Measurements from ENCODE around the gene TSR1. TPM values are rescaled to one million over a fixed set of nuclear protein-coding genes. Genes with fewer than 3 reads are reported as not detected.
A peak's percentile ranks its signal among the peaks of the same experiment; 100 is the strongest.

Gene TSR1
- 50.8 and 66.1 TPM in 2 replicates for total RNA-seq (2014; rRNA removed; shearing (Covaris generic))

DNA sequence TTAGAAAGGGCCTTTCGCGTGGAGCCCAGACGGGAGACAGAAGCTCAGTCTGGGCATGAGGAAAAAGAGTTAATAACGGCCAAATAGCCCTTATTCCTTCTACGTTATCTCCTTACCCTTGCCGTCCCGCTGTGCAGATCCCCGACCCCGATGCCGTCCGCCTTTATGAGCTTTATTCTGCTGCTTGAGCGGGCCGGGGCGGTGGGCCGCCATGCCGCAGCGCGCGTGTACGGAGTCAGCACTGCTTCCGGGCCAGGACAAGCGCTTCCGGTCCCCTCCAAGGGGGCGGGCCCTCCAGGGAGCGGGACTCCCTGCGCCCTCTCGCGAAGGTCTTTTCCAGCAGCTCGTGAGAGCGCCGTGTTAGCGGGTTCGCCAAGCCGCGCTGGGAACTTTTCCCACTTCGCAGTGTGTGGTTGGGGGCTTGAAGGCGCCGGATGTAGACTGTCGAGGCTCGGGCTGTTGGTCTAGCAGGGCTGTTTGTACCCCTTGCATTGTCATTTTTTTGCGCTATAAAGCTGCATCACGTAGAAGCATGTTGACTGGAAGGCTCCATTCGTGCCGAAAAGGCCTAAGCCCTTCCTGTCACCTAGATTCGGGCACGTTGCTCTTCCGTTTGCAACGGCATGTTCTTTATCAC, at the start of gene TSR1:
Gene TSR1 (minus strand): TSS at position 243 of the 637 bp plus-strand sequence. CDS start 30 bp downstream, at position 213.
- peak; percentile 89 for DNase-seq (ENCODE audit: low read depth)

DNA sequence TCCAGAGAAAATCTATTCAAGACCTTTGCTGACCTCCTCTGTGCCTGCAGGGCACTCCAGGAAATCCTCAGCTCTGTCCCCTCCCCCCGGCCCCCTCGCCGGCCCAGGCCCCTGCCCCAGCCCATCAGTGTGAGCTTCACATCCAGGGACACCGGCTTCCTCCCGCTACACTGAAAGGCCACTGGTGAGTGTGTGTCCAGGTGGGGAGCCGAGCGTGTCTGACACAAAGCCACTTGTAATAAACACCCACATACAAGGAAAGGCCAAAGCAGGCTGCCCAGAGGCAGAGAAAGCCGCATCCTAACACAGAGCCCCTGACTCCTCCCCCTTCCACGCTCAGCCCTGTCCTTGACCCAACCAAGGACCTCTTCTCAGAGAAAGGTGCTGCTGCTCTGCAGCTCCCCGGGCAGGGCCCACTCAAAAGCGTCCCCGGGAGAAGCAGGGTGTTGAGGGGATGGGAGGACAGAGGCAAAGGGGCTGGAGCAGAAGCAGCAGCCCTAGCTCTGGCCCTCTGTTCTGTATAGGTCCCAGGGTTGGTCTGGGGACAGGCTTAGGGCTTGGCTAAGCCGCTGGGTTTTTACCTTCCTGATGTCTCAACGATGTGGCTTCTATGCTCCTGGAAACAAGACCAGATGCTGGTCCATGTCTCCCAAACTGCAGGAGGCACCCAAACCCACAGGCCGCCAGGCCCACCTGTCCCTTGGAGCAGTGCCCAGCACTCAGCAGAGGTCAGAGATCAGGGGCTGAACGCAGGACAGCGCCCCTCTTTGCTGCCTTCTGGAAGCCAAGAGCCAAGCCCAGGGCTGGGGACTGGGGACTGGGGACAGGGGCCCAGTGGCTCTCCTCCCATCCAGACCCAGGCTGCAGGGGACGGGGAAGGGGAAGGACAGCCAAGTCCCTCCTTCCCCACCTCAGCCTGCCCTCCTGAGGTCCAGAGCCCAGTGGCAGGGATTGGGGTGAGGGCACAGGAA, 49.3 kb upstream of the TSR1 start:
- DNase-seq (ENCODE audit: low read depth): no peak

DNA sequence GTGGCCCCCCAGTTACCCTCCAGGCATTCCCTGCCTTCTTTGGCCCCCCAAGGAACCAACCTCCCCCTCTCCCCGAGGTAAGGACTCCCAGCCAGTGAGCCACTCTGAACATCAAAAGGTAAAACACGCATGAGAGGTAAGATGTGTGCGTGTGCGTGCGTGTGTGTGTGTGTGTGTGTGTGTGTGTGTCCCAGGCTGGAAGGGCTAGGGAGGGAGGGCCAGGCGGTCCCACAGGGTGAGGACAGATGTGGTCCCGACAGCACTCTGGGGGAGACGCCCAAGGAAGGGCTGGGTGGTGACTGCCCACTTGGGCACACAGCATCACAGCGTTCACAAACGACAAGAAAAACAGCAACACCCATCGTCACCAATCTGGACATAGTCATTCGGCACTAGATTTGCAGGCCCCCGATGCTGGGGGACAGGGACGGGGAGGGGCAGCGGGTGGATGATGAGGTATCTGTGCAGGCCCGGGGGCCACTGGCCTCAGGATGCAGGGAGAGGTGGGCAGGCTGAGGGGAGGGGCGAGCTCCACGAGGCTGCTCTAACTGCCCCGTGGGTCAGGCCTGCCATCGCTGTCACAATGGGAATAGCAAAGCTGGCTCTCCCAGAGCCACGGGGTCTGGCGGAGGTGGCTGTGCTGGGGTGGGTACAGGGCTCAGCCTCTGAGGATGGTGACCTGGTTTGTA, 48.3 kb upstream of the TSR1 start:
- DNase-seq (ENCODE audit: low read depth): no peak

DNA sequence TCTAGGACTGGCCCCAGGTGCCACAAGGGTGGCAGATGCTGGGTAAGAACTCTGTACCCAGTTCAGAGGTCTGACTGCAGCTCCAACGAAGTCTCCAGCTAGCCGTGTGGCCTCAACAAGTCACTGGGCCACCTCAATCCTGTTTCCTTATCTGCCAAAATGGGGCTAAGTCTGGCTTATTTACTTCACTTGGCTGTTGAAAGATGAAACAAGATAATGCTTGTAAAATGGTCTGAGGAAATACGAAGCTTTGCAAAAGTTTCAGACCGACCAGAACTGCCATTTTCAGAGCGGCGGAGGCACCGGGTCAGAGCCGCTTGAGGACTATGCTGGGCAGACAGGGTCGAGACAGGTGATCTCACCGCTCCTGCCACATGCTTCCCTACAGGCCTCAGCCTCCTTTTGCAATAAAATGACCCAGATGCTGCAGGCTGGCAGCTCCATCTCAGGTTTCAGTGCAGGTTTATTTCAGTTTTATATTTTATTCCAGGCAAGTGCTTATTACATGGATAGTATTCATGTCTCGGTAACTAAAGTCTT, 47.4 kb upstream of the TSR1 start:
- no peak for DNase-seq (ENCODE audit: low read depth)

DNA sequence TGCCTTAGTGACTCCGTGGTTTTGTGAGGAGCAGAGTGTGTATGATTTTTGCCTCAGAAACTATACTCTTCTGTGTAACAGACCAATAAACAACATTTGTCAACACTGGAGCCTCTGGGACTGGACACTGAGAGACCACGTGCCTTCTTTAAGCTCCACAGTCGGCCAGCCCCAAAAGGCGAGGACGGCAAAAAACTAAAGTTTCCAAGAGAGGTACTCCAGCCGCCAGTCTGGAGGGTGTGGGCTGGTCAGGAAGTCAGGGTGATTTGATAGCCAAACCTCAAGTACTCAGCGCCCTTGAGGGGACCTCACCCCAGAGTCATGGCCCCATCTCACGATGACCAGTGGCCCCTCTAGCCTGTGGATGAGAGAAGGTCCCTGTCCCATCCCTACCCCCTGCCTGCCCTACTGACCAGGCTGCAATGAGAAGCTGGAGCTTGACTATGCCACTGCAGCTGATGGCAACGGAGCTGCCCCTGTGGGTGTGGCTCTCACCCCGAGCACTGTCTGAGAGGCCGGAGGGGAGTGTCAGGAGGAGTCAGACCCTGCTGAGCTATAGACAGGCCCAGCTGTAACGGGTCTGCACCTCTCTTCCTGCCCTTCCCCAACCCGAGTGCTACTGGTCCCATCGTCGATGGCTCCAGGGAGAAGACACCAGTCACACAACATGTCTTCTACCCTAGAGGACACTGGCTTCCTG, 44.8 kb upstream of the TSR1 start:
- no peak for DNase-seq (ENCODE audit: low read depth)

DNA sequence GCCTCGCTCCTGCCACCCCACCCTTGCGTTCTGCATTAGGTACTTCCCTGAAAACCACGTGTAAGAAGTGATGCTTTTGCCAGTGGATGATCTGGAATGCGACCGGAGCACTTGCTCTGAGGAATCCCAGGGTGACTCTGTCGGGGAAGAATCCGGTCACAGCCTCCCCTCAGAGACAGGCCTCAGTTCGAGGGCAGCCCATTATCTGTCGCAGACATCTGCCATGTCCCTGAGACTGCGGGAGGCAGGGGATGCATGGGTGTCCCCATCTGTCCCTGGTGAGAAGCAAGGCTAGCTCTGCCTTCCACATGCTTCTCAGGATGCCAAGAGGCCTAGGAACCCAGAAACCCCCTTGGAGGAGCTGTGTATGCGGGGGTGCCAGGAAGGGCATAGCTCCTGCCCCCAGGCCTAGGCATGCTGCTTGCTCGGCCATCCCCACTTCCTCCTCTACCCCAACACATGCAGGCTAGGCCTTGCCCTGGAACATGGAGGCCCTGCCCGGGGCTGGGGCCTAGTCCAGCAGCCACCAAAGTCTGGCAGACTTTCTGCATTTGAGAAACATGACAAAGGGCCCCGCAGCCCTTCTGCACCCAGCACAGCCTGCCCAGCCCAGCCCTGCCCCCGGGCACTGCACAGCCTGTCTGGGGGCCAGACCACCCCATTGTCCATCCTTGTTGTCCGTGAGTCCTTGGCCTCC, 44.1 kb upstream of the TSR1 start:
- DNase-seq (ENCODE audit: low read depth): no peak

DNA sequence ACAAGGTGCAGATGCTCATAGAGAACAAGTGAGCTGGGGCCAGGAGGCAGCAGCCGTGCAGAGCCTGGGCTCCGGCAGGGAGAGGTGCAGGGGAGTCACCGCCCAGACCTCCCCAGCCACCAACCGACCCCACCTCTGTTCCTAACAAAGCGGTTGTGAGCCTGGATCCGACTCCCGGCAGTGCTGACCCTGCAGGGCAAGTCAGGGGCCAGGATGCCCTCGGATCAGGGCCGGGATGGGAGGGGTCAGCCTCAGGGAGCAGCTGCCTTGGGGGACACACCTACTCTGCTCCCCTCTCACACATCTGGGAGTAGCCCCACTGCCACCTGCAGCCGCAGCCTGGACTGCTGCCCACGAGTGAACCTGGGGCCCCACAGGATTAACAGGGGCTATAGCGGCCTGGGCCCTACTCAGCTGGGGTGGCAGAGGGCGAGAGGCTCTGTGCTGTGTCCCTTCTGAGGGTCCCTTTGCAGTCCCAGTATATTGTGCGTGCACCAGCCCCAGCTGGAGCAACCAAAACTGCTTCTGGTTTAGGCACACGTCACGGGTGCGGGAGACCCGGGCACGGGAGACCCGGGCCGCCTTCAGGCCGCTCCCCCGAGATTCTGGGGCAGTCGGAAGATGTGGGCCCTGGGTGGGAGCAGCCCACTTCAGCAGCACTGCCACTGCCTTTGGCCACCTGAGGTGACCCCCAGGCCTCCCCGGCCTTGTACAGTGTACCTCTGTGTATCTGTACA, 43.4 kb upstream of the TSR1 start:
- DNase-seq (ENCODE audit: low read depth): no peak

DNA sequence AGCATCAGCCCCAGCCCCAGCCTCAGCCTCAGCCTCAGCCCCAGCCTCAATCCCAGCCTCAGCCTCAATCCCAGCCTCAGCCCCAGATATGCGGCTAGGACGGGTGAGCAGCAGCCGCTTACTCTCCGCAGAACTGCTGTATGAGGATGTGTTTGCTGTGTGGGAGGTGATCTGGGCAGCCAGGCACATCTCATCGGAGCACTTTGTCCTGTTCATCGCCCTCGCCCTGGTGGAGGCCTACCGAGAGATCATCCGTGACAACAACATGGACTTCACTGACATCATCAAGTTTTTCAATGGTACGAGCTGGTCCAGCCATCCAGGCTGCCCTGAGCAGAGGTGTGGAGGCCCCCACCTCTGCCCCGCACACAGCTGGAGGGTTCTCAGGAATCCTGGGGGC, 42.6 kb upstream of the TSR1 start:
- no peak for DNase-seq (ENCODE audit: low read depth)

DNA sequence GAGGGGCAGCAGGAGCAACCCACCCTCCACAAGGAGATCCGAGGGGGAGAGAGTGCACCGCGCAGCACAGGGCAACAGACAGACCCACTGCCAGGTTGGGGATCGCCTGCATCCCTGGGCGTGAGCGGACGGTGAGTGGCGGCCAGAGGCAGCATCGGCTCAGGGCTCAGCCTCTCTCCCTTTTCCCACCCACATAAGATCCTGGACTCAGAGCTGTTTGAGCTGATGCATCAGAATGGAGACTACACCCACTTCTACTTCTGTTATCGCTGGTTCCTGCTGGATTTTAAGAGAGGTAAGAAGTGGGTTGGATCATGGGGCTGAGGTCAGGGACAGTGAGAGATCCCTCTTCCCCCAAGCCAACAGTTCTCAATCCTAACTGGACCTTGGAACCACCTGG, 41.4 kb upstream of the TSR1 start:
- DNase-seq (ENCODE audit: low read depth): no peak

DNA sequence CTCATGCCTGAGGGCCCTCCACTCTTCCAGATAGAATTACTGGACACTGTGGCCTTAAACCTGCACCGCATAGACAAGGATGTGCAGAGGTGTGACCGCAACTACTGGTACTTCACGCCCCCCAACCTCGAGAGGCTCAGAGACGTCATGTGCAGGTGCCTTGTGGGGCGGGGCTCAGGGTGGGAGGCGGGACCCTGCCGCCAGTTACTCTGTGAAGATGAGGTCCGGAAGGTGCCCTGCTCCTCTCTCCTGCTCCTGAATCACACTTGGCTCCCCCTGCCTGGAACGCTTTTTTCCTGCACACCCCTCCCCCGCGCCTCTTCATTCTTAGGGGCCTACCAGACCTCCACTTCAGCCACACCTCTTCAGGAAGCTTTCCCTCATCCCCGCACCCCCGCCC, 39.9 kb upstream of the TSR1 start:
- DNase-seq (ENCODE audit: low read depth): no peak

DNA sequence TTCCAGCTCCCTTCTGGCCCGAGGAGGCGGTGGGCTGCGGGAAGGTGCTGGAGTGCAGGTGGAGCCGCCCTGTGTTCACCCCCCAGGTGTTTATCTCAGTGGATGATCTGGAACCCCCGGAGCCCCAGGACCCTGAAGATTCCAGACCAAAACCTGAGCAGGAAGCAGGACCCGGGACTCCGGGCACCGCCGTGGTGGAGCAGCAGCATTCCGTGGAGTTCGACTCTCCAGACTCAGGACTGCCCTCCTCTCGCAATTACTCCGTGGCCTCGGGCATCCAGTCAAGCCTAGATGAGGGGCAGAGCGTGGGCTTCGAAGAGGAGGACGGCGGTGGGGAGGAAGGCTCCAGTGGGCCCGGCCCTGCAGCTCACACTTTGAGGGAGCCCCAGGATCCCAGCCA, 39.1 kb upstream of the TSR1 start:
- no peak for DNase-seq (ENCODE audit: low read depth)

DNA sequence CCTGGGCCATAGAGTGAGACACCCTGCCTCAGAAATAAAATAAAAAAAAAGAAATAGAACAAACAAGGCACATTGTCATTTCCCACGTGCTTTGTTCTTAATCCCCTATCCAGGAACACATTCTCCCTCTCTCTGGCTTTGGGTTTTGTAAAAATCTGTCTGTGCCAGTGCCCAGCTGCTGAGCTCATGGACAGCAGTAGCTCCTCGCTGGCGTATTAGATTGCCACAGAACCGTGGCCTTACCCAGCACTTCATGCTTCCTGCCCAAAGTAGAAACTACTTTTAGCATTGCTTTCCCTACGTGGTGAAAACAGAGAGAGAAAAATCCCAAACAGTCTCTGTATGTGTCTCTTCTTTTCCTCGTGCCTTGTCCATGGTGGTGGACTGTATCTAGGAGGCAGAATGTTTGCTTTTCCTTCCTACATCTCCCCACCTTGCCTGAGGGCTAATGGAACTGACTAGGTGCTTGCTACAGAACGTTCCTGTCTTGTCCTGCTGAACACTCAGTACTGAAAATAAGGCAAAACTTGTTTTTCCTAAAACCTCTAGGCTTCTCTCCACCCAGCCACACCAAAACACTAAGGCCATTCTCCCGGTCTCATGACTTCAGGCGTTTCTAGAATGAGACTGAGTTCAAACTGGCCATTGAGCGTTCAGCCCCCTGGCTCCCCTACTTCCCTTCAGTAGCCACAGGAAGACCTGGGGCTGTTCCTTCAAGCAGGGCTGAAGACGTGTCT, 38.5 kb upstream of the TSR1 start:
- DNase-seq (ENCODE audit: low read depth): no peak

DNA sequence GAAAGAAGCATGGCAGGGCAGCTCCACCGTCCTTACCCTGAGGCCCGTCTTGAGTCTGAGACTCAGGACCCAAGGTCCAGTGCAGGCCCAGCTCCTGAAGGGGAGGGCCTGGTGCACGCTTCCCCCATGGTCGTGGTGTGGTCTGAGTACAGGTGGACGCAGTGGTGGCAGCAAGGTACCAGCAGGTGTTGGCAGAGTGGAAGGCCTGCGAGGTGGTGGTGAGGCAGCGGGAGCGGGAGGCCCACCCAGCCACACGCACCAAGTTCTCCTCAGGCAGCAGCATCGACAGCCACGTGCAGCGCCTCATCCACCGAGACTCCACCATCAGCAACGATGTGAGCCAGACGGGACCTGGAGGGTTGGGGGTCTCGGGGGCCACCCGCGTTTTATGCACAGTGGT, 36.9 kb upstream of the TSR1 start:
- no peak for DNase-seq (ENCODE audit: low read depth)

DNA sequence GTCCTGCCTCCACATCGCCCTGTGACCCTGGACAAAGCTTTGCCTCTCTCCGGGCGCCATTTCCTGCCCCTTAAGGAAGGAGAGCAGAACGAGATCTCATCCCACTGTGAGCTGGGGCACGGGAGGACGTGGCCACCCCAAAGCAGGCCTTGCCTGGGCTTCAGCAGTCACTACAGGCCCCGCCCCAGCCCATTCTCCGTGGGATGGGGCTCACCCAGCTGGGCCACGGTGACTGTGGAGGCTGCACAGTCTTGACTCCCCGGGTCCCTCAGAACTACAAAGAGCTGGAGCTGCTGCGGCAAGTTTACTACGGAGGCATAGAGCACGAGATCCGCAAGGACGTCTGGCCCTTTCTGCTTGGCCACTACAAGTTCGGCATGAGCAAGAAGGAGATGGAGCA, 36.4 kb upstream of the TSR1 start:
- no peak for DNase-seq (ENCODE audit: low read depth)

DNA sequence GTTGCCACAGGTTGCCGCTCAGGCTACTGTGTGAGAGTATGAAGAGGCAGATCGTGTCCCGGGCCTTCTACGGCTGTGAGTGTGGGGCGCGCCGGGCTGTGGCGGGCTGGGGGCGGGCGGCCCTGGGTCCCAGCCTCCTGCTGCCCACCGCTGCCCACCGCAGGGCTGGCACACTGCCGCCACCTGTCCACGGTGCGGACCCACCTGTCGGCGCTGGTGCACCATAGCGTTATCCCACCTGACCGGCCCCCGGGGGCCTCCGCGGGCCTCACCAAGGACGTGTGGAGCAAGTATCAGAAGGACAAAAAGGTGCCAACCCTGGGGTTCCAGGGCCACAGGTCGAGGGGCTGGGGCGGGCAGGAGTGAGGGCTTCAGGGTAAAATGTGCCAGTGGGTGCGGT, 35.9 kb upstream of the TSR1 start:
- DNase-seq (ENCODE audit: low read depth): no peak

DNA sequence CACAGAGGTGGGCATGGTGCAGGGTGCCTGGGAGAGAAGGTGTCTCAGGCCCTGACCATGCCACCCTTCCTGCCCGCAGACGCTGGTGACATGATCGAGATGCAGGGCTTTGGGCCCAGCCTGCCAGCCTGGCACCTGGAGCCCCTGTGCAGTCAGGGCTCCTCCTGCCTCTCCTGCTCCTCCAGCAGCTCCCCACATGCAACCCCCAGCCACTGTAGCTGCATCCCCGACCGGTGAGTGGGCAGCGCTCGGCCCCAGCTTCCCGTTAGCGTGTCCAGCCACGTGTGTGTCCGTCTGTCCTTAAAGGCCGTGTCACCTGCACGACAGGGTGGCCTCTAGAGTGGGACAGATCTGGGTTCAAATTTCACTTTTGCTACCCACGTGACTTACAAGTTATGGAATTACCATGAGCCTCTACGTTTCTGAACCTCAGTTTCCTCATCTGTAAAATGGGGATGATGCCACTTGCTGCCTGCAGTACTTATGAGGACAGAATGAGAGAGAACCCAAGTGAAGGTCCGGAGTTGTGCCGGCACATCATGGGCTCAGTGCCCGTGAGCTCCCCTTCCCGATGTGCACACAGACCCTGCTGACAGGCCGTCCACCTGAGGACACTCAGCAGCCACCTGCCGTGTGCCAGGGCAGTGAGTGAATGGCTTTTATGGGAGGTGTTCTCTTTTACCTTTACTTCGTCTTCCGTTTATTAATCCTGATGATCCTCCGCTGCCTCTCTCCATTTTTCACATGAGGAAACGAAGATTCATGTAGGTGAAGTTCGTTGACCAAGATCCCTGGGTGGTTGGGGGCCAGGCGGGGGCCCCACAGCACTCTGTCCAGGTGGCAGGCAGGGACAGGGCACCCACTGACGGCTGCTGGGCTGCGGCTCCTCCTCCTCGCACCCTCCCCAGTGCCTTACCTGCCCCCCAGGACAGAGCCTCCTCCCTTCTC, 35.2 kb upstream of the TSR1 start:
- DNase-seq (ENCODE audit: low read depth): no peak

DNA sequence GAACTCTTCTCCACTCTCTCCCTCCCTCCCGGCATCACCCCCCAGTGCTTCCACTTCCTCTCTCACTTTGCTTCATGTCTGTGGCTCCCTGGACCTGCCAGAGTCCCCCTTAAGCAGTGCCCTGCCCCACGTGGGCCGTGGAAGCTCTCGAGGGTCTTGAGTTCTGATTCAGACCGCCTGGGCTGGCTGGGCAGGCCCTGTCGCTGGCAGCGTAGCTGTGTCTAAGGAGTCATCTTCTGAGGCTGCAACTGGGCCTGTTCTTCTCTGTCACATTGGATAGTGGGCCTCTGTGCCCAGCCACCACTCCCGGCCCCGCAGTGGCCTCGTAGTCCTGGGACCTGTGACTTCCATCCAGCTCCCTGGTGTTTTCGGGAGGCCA, 33.9 kb upstream of the TSR1 start:
- DNase-seq (ENCODE audit: low read depth): no peak

DNA sequence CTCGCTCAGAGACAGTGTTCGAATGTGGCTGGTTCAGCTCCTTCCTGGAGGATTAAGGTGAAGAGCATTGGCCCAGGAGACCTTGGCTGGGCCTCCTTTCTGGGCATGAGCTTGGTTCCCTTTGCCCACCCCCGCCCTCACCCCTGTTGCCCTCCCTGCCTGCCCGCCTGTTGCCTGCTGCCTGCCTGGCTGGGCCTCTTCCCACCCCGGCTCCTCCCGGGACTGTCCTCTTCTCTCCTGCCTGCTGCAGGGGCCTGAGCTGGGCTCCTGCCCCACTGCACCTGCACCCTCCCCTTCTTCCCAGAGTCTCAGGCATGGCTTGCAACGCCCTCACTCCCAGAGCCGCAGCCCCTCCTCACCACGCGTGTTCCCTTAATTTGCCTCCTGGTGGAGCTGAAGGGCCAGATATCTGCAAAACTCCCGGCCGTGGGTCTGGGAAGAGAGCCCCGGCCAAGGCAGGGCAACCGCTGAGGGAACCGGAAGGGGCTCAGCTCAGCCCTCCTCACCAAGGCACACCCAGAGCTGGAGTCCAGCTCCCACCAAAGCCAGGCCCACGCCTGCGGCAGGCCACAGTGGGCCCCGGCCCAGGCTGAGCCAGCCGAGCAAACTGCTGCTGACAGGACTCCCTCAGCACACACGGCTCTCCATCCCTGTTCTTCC, 33.4 kb upstream of the TSR1 start:
- DNase-seq (ENCODE audit: low read depth): no peak
